GM18499 (cell line): ENCODE results near the gene KIF4A.
"Not testable (repeated sequence)": the region's sequence is repeated elsewhere in the genome, so short reads cannot be mapped to it uniquely, and the experiment has no call there.

Experiments used
- ATAC-seq: cut with Tn5 transposase; IDR thresholded peaks from one replicate; pipeline ENCODE4 v1.9.1; 2021; ENCODE audit warnings: moderate number of reproducible peaks; ENCODE audit not compliant: insufficient read depth, unreplicated experiment

The KIF4A gene, protein sequence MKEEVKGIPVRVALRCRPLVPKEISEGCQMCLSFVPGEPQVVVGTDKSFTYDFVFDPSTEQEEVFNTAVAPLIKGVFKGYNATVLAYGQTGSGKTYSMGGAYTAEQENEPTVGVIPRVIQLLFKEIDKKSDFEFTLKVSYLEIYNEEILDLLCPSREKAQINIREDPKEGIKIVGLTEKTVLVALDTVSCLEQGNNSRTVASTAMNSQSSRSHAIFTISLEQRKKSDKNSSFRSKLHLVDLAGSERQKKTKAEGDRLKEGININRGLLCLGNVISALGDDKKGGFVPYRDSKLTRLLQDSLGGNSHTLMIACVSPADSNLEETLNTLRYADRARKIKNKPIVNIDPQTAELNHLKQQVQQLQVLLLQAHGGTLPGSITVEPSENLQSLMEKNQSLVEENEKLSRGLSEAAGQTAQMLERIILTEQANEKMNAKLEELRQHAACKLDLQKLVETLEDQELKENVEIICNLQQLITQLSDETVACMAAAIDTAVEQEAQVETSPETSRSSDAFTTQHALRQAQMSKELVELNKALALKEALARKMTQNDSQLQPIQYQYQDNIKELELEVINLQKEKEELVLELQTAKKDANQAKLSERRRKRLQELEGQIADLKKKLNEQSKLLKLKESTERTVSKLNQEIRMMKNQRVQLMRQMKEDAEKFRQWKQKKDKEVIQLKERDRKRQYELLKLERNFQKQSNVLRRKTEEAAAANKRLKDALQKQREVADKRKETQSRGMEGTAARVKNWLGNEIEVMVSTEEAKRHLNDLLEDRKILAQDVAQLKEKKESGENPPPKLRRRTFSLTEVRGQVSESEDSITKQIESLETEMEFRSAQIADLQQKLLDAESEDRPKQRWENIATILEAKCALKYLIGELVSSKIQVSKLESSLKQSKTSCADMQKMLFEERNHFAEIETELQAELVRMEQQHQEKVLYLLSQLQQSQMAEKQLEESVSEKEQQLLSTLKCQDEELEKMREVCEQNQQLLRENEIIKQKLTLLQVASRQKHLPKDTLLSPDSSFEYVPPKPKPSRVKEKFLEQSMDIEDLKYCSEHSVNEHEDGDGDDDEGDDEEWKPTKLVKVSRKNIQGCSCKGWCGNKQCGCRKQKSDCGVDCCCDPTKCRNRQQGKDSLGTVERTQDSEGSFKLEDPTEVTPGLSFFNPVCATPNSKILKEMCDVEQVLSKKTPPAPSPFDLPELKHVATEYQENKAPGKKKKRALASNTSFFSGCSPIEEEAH

GRCh38 chrX:70289793-70290770 lies at the start of gene KIF4A, which contains the start of gene PDZD11:
TSS of gene KIF4A (plus strand) at chrX:70290104. CDS start at chrX:70290459, 355 bp downstream.
TSS of gene PDZD11 (minus strand) at chrX:70289927. CDS start at chrX:70289341, 586 bp downstream.
- peak; percentile 79 for ATAC-seq

GRCh38 chrX:70240751-70241150 lies 49.2 kb upstream of the KIF4A start:
- no peak for ATAC-seq

DNA sequence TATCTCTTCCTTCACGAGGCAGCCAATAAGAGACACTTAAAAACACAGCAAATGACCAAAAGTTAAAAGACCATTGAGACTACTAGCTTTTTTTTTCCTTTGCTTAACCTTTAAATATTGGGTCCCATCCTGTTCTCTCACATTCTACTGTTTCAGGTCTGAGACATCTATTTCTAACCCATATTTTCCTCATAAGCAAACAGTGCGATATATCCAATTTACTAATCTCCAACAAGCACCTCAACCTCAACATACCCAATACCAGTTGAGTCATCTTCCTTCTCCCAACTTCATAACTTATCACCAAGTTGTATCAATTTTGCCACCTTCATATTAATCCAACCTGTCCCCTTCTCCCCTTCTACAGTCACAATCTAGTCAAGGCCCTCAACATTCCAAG lies 48.4 kb upstream of the KIF4A start:
- no peak for ATAC-seq

GRCh38 chrX:70243601-70244000 lies 46.3 kb upstream of the KIF4A start:
- ATAC-seq = not testable (repeated sequence)

GRCh38 chrX:70244881-70245280 lies 45.0 kb upstream of the KIF4A start:
- ATAC-seq = no peak

GRCh38 chrX:70247252-70247651 lies 42.7 kb upstream of the KIF4A start:
- no peak for ATAC-seq

GRCh38 chrX:70252491-70252890 lies 37.4 kb upstream of the KIF4A start:
- ATAC-seq = no peak

DNA sequence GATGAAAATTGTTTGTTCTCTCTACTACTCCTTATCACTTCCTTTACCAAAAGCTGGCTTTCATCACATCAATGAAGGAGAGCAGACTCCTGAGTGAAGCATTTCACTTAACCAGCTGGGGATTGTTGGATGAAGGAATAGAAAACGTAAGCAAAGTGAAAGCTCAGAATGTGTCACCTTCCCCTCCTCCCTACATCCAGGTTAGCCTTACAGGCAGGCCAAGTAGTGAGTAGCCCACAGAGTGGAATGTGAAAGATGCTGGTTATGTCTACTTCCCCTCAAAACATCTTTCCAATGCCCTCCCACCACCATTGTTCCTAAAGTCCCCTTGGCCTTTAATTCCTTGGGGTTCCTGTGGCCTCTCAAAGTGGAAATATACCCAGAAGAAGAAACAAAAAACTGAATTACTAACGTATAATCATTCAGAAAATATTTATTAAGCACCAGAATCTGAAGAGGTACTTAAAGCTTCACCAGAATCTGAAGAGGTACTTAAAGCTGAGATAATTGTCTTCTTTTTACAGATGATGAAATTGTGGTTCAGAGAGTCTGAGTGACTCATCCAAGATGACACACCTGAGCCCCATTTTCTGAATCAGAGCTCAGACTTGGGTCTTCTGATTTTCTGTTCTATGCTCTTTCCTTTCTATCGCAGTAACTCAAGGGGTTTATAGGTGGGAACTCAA lies 36.4 kb upstream of the KIF4A start:
- no peak for ATAC-seq

GRCh38 chrX:70254063-70254400 lies 35.9 kb upstream of the KIF4A start:
- no peak for ATAC-seq

GRCh38 chrX:70254909-70255308 lies 35.0 kb upstream of the KIF4A start:
- no peak for ATAC-seq

DNA sequence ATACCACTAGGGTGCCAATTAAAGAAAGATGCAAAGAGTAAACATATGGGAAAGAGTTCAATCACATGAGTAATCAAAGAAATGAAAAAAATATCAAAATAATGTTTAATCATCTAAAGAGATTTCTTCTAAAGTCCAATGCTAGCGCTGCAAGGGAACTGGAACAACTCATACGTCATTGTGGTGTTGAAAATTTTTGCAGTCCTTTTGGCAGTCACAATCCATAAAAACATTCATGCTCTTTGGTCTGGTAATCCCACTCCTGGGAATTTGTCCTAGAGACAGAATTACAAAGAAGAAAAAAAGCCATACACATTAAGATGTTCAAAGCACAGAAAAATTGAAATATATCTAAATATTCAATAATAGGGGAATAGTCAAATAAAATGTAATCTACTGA lies 34.5 kb upstream of the KIF4A start:
- ATAC-seq = no peak

GRCh38 chrX:70257423-70258288 lies 32.2 kb upstream of the KIF4A start:
- ATAC-seq = no peak

DNA sequence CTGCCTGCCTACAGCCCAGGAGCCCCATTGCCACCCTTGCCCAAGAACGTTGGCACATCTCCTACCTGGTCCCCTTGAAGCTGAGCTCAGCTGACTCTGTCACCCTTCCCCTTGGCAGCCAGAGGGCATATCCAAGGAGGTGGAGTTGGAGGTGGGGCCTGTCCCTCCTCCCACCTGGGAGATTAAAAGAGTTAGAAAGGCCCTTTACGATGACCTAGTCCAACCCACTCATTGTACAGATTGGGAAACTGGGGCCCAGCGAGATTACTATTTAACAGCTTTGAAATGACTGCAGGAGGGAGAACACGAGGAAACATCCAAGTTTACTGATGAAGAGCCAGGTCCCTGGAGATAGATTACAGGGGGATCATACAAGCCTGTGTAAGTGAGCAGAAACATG lies 29.8 kb upstream of the KIF4A start, which contains the start of gene P2RY4:
P2RY4 (minus strand) TSS at position 101 of the 400 bp plus-strand sequence. CDS start 580 bp downstream, outside the sequence.
- no peak for ATAC-seq

- ATAC-seq = no peak
These were observed 26.8 kb upstream of the KIF4A start for GRCh38 chrX:70262952-70263567.

DNA sequence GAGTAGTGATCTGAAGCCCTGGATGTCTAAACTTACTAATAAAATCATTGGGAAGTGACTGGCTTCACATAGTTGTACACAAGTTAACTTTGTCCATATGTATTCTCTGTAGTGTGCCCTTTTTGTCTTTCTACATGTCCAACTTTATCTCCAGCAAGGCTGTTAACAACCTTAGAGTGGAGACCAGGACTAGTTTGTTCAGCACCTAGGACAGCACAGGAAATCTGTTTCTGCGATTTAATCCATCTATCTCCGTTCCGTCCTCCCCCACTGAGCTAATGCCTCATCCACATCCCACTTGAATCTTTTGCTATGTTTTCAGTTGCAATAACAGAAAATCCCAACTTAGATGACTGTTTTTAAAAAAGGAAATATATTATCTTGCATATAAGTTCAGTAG lies 25.1 kb upstream of the KIF4A start:
- no peak for ATAC-seq

- no peak for ATAC-seq
These were observed 21.9 kb upstream of the KIF4A start, which contains the start of gene ARR3 for GRCh38 chrX:70268034-70268433. TSS of gene ARR3 (plus strand) at chrX:70268334. CDS start at chrX:70269386, 1,052 bp downstream.

GRCh38 chrX:70274029-70274428 lies 15.9 kb upstream of the KIF4A start:
- not testable (repeated sequence) for ATAC-seq
